Measurements from ENCODE around the gene OPRM1.

Gene OPRM1

GRCh38 chr6:154276810-154277628 lies 238.0 kb downstream of the OPRM1 start:
- H3K9me3 ChIP-seq (ENCODE audit: insufficient read depth, low read length, severe bottlenecking) = no peaks in the 10 kb centered on the region
- no peaks in the 10 kb centered on the region for H3K79me2 ChIP-seq (ENCODE audit: insufficient read depth, low read length)
- peak overlapping the region; percentile 35 for H3K4me2 ChIP-seq (ENCODE audit: insufficient read depth, low read length)
- no peak overlapping the region for H3K9ac ChIP-seq (ENCODE audit: low read depth, low read length)
- H3K27me3 ChIP-seq (ENCODE audit: insufficient read depth, low read length, poor library complexity) = no peaks in the 10 kb centered on the region
- H3K36me3 ChIP-seq (ENCODE audit: insufficient read depth, low read length) = no peaks in the 10 kb centered on the region
- peaks cover 12% of the 10 kb centered on the region for H3K4me1 ChIP-seq (ENCODE audit: insufficient read depth, low read length)
- no peak overlapping the region for H3K4me3 ChIP-seq (ENCODE audit: low read depth in 1 of 2, low read length in 2 of 2)
- ATAC-seq (ENCODE audit: insufficient read depth, low read depth) (peak; percentile 80), DNase-seq (no peak)
- H2AFZ ChIP-seq (ENCODE audit: low read depth, low read length) = no peak overlapping the region; the same call in 1 of the 2 replicates
- no peaks in the 10 kb centered on the region for H4K20me1 ChIP-seq (ENCODE audit: insufficient read depth, low read length)
- TF ChIP-seq, protein P1, sequence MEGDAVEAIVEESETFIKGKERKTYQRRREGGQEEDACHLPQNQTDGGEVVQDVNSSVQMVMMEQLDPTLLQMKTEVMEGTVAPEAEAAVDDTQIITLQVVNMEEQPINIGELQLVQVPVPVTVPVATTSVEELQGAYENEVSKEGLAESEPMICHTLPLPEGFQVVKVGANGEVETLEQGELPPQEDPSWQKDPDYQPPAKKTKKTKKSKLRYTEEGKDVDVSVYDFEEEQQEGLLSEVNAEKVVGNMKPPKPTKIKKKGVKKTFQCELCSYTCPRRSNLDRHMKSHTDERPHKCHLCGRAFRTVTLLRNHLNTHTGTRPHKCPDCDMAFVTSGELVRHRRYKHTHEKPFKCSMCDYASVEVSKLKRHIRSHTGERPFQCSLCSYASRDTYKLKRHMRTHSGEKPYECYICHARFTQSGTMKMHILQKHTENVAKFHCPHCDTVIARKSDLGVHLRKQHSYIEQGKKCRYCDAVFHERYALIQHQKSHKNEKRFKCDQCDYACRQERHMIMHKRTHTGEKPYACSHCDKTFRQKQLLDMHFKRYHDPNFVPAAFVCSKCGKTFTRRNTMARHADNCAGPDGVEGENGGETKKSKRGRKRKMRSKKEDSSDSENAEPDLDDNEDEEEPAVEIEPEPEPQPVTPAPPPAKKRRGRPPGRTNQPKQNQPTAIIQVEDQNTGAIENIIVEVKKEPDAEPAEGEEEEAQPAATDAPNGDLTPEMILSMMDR (IDR thresholded peaks at IDR 0.05; ENCODE audit: borderline replicate concordance, extremely low read depth, low read length, poor library complexity, severe bottlenecking) = peak; percentile 83
- TF ChIP-seq EZH2 (IDR thresholded peaks at IDR 0.05; ENCODE audit: borderline replicate concordance, low read depth, low read length, severe bottlenecking) = no peak
- H3K27ac ChIP-seq (ENCODE audit: low read length) = peak overlapping the region; percentile 39; the same call in 1 of the 2 replicates

DNA sequence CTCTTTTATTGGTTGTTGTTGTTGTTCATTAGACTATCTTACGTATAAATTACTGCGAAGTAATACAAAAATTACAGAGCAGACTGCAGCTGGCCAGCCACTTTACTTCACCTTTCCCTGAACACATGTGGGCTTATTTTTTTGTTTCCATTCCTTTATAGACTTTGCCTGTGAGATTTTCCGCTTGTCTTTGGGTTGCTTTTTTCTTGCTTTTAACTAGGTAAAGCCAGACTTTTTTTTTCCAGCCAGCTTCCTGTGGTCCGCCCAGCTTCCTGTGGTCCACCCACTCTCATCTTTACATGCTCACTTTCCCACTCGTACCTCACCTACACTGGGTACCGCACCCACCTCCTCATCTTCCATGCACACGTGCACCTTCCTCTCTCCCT lies 238.6 kb downstream of the OPRM1 start:
- DNase-seq = no peak
- Histone ChIP-seq H3K9me3 (ENCODE audit: insufficient read depth, low read length, severe bottlenecking) (no peaks in the 10 kb centered on the region), H2AFZ (ENCODE audit: low read depth, low read length) (no peak overlapping the region), H3K4me1 (ENCODE audit: insufficient read depth, low read length) (peaks cover 12% of the 10 kb centered on the region), H3K27me3 (ENCODE audit: insufficient read depth, low read length, poor library complexity) (no peaks in the 10 kb centered on the region), H3K9ac (ENCODE audit: low read depth, low read length) (no peak overlapping the region), H3K27ac (ENCODE audit: low read length) (no peak overlapping the region), H3K36me3 (ENCODE audit: insufficient read depth, low read length) (no peaks in the 10 kb centered on the region), H3K4me3 (ENCODE audit: low read depth in 1 of 2, low read length in 2 of 2) (no peak overlapping the region), H3K79me2 (ENCODE audit: insufficient read depth, low read length) (no peaks in the 10 kb centered on the region), H3K4me2 (ENCODE audit: insufficient read depth, low read length) (peak overlapping the region; percentile 35), H4K20me1 (ENCODE audit: insufficient read depth, low read length) (no peaks in the 10 kb centered on the region)
- TF ChIP-seq, protein P1 (IDR thresholded peaks at IDR 0.05; ENCODE audit: borderline replicate concordance, extremely low read depth, low read length, poor library complexity, severe bottlenecking) = no peak
- TF ChIP-seq EZH2 (IDR thresholded peaks at IDR 0.05; ENCODE audit: borderline replicate concordance, low read depth, low read length, severe bottlenecking) = no peak
- peak; percentile 41; the same call in 1 of the 3 replicates for ATAC-seq (ENCODE audit: insufficient read depth, low read depth)

GRCh38 chr6:154280521-154280920 lies 241.5 kb downstream of the OPRM1 start:
- no peak overlapping the region for H3K9ac ChIP-seq (ENCODE audit: low read depth, low read length)
- H3K27ac ChIP-seq (ENCODE audit: low read length) = no peak overlapping the region
- no peaks in the 10 kb centered on the region for H4K20me1 ChIP-seq (ENCODE audit: insufficient read depth, low read length)
- no peak overlapping the region for H3K4me2 ChIP-seq (ENCODE audit: insufficient read depth, low read length)
- no peaks in the 10 kb centered on the region for H3K9me3 ChIP-seq (ENCODE audit: insufficient read depth, low read length, severe bottlenecking)
- peaks cover 12% of the 10 kb centered on the region for H3K4me1 ChIP-seq (ENCODE audit: insufficient read depth, low read length)
- no peaks in the 10 kb centered on the region for H3K79me2 ChIP-seq (ENCODE audit: insufficient read depth, low read length)
- ATAC-seq (ENCODE audit: insufficient read depth, low read depth) (no peak), DNase-seq (no peak)
- TF ChIP-seq EZH2 (IDR thresholded peaks at IDR 0.05; ENCODE audit: borderline replicate concordance, low read depth, low read length, severe bottlenecking) = no peak
- H2AFZ ChIP-seq (ENCODE audit: low read depth, low read length) = no peak overlapping the region
- no peak overlapping the region for H3K4me3 ChIP-seq (ENCODE audit: low read depth in 1 of 2, low read length in 2 of 2)
- no peaks in the 10 kb centered on the region for H3K27me3 ChIP-seq (ENCODE audit: insufficient read depth, low read length, poor library complexity)
- no peaks in the 10 kb centered on the region for H3K36me3 ChIP-seq (ENCODE audit: insufficient read depth, low read length)

GRCh38 chr6:154284313-154284853 lies 245.3 kb downstream of the OPRM1 start:
- H2AFZ ChIP-seq (ENCODE audit: low read depth, low read length) = no peak overlapping the region
- no peaks in the 10 kb centered on the region for H3K27me3 ChIP-seq (ENCODE audit: insufficient read depth, low read length, poor library complexity)
- H3K4me2 ChIP-seq (ENCODE audit: insufficient read depth, low read length) = no peak overlapping the region
- H3K36me3 ChIP-seq (ENCODE audit: insufficient read depth, low read length) = no peaks in the 10 kb centered on the region
- H3K79me2 ChIP-seq (ENCODE audit: insufficient read depth, low read length) = no peaks in the 10 kb centered on the region
- no peak overlapping the region for H3K4me3 ChIP-seq (ENCODE audit: low read depth in 1 of 2, low read length in 2 of 2)
- no peaks in the 10 kb centered on the region for H4K20me1 ChIP-seq (ENCODE audit: insufficient read depth, low read length)
- H3K27ac ChIP-seq (ENCODE audit: low read length) = no peak overlapping the region
- no peaks in the 10 kb centered on the region for H3K9me3 ChIP-seq (ENCODE audit: insufficient read depth, low read length, severe bottlenecking)
- TF ChIP-seq, protein P1 (IDR thresholded peaks at IDR 0.05; ENCODE audit: borderline replicate concordance, extremely low read depth, low read length, poor library complexity, severe bottlenecking) = no peak
- no peak for TF ChIP-seq EZH2 (IDR thresholded peaks at IDR 0.05; ENCODE audit: borderline replicate concordance, low read depth, low read length, severe bottlenecking)
- DNase-seq = no peak
- no peaks in the 10 kb centered on the region for H3K4me1 ChIP-seq (ENCODE audit: insufficient read depth, low read length)
- no peak overlapping the region for H3K9ac ChIP-seq (ENCODE audit: low read depth, low read length)
- no peak for ATAC-seq (ENCODE audit: insufficient read depth, low read depth)
